ENCODE results near the gene STARD3.
"Not testable (repeated sequence)": the region's sequence is repeated elsewhere in the genome, so short reads cannot be mapped to it uniquely, and the experiment has no call there.

Gene STARD3

DNA sequence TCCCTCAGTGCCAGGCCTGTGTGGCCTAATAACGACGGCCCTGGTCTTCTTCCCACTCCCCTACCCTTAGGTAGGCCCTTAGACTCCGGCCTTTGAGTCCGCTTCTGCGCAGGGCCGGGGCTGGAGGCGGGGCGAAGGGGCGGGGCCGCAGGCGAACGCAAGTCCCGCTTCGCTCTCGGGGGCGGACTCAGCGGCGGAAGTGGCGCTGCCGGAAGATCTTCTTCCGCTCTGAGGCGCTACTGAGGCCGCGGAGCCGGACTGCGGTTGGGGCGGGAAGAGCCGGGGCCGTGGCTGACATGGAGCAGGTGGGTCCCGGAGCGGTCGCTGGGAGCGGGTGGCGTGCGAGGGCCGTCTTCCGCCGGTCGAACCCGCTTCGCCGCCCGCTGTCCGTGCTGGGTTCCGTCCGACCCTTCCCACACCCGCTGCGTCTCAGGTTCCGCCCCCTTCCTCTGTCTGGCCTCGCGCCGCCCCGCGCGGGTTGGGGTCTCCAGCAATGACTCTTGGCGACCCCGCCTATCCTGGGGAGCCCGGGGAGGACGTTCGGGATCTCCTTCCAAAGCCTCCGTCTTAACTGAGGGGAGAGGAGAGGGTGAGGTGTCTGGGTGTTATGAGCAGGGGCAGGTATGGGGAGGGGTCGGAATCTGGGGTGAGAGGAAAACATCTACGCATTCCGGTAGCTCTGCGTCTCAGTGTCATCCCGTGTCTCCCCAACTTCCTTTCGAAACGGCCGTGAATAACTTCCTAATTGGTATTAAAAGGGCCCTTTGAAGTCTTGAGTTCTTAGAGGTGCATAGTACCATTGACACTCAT, at the start of gene STARD3:
TSS of gene STARD3 (plus strand) at position 218 of the 810 bp plus-strand sequence. CDS start 16,388 bp downstream, outside the sequence.
- peak; percentile 79 for DNase-seq (ENCODE audit: low read depth in 2 of 2)

DNA sequence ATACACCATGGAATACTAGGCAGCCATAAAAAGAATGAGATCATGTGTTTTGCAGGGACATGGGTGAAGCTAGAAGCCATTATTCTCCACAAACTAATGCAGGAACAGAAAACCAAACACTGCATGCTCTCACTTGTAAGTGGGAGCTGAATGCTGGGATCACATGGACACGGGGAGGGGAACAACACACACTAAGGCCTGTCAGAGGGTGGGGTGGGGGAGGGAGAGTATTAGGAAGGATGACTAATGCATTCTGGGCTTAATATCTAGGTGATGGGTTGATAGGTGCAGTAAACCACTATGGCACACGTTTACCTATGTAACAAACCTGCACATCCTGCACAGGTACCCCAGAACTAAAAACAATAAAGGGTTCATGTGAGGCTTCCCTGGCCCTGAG, 46.8 kb upstream of the STARD3 start:
- DNase-seq (ENCODE audit: low read depth in 2 of 2) = not testable (repeated sequence)

DNA sequence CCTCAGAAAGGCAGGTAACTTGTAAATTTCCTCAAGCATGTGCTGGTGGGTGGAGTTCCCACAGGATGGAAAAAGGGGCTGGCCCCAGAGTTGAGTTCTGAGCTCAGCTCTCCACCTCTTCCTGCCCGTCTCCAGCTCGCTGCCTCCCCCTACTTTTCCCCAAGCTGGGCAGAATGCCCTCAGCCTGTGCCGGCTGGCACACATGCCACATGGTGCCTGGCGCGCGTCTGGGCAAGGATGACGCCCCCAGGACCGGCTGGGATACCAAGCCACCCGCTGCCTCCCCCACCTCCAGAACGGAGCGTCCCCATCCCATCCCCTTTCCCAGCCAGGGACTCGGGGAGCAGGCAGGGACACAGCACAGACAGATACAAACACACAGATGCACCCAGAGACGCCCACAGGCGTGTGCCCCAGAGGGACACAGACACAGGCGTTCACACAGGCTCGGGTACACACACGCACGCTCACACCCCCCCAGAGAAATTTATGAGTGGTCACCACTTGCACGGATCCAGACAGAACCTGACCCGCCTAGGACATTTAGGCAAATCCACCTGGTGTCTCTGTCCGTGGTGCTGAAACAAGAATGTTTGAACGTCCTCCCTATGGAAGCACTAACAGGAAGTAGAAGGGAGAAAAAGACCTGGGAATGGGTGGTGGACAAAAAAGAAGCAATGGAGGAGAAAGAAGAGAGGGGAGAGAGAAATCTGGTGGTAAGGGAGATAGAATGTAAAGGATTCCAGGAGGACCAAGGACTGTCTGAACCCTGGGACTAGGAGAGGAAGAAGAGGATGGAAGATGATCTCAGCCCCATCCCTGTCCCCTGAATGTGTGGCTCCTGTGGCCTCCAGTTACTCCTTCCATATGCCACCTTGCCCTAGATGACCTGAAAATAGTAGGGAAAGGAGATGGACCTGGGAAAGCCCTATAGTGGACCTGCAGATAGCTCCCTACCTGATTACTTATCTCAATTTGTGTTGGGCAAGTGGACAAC, 44.7 kb upstream of the STARD3 start:
- no peak for DNase-seq (ENCODE audit: low read depth in 2 of 2)

DNA sequence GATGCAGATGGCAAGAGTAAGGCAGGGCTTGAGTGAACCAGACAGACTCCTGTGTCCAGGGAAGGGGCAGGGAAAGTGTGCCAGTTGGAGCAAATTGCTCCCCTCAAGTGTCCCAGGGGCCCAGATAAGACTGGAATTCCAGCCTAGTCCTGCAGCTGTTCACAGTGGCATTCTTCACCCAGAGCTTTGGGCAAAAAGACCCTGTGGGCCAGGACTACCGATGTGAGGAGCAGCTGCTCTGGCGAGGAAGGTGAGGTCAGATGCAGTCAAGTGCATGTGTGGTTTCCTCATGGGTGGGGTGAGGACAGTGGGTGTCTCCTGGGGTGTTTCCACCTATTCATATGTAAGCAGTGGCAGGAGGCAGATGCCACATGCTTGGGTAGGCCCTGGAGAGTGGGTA, 43.6 kb upstream of the STARD3 start:
- no peak for DNase-seq (ENCODE audit: low read depth in 2 of 2)

DNA sequence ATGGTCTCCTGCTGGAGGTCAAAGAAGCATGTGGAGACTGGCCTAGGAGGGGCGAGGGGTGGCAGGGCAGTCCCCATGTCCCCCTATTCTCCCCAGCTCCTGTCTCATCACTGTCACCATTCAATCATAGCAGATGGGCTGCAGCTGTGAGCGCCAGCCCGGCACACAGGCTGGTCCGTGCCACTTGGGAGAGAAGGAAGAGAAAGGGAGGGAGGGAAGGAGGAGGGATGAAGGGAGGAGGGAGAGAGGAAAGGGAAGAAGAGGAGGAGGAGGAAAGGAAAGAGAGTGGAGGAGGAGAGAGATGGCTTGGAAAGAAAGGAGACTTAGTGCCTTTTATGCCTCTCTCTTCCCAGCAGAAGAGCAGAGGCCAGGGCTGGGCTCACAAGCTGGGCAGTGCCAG, 41.6 kb upstream of the STARD3 start:
- no peak for DNase-seq (ENCODE audit: low read depth in 2 of 2)

DNA sequence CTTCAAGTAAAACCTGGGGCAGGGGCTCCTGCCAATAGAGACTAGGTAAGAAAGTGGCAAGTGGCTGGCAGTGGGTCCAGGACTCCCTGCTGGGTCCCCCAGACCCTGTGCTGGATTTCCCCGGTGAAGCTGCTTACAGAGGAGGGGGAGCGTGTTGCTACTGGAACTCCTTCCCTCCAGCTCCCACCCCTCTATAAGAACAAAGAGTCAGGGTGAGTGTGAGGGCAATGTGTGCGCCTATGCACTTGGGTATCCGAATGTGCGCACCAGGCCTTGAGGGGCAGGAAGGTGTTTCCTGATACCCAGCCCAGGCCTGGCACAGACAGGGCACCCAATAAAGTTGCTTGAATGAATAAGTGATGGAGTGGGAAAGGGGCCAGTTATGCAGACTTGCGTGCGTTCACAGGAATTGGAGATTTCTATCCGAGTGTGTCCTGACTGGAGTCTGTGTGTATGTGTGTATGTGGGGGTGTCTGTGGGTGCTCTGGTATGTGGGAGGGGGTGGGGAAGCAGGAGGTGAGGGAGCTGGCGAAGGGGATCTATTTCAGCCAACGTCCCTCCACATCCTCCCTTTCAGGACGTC, 40.9 kb upstream of the STARD3 start:
- no peak for DNase-seq (ENCODE audit: low read depth in 2 of 2)

DNA sequence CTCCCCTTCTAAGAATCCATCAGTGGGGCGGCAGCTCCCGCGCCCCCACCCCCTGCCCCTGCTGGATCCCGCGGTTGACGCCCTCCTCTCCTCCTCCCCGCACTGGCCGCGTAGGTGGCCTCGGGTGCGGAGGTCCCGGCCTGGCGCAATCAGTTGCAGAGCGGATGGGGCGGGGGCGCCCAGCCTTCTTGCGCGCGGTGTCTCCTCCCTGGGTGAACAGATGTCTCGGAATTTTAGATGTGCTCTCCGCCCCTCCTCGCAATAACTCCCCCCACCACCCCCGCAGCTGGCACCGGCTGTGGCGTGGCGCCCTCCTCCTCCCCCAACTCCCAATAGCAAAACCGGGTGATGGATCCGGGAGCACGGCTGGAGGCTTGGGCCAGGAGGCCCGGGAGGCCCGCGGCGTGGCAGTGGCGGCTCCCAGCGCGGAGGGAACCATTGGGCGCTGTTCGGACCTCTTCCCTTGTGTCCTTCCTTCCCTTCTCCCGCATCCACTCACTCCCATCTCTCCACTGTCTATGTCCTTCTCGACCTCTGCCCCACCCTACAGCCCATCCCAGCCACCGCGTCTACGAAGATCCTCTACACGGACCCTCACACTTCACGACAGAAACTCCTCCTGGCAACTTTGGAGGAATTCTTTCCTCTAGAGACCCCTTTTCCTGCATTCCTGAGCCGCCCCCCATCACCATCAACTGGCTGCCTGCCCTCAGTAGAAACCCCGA, 40.2 kb upstream of the STARD3 start:
- no peak for DNase-seq (ENCODE audit: low read depth in 2 of 2)

DNA sequence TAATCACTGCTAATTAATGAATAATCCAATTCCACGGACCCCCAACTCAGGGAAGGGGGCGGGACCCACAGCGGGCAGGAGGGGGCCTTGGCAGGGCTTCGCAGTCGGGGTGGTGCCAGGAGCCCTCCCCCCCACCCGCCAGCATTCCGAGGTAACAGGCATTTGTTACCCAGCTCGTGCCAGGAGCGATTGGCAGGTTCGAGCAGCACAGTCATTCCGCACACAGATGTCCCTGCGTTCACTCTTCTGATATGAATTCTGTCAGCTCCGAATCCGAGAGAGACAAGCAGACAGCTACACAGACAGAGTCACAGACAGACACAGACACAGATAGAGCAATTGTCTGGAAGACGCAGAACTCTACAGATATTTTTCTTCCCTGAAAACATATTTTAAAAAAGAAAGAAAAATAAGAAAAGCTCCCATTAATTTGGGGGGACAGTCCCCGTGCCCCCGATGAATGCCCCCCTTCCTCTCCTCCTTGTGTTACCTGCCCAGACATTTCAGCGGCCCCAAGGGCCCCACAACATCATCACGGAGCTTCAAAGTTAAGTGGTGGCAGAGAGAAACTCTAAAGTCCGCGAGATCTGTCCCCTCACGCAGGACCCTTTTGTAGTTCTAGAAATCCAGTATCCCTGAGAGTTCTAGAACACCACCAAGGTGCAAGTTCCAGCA, 39.4 kb upstream of the STARD3 start:
- no peak for DNase-seq (ENCODE audit: low read depth in 2 of 2)

DNA sequence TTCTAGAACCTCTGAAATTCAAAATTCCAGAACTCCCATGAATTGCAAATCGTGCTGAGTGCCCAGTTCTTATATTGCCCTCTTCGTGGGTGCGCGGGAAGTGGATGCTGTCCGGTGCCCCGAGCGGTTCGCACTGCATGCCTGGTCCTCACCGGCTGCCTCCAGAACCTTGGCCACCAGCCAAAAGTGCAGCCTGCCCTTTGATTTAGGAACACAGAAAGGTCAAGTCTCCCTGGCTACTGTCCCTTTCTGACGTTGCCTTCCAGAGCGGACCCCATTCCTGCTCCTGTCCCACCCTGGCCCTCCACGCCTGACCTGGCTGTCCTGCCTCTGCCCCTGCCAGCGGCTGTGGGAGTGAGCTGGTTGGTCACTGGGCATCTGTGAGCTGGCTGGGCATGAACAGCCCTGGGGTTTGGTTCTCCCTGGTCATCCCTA, 38.9 kb upstream of the STARD3 start:
- no peak for DNase-seq (ENCODE audit: low read depth in 2 of 2)

DNA sequence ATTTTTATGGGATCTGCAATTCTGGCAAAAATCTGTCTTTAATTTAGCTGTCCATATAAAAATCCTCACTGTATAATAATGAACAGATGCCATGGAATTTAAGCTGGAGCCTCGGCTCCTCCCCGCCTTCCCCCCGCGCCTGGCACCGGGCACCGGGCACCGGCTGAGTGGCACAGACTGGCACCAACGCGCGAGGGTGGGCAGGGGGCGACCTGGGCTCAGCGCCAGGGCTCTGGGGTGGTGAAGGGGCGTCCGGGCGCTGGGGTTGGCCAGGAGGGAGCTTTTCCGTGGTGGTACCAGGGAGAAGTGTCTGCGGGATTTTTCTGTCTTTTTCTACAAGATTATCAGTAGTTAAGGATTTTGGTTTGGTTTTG, 38.3 kb upstream of the STARD3 start:
- DNase-seq (ENCODE audit: low read depth in 2 of 2) = no peak

DNA sequence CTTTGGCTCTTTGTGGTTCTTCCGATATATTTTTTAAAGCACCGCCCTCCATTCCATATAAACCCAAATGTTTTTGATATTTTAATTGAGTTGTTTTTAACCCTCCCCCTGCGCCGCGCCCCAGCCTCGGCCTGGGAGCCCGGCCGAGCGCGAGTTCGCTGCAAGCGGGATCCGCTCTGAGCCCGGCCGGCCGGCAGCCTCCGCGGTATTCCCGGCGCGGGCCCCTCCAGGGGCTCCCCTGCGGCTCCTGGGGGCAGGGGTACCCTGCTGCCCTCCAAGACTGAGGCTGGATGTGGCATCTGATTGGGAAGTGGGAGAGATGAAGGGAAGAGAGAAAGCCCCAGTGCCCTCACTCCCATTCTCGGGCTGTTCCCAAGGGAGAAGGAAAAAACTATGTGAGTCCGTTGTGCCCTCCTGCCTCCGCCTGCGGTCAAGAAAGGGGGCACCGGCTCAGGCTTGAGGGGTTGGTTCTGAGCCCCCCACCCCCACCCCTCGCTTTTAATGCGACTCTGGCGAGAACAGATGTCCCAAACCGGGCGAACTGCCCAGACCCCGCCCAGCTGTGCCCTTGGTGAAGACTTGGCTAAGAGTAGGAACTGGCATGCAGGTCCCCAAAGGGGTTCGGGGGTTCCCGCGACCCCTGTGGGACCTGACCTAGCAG, 37.8 kb upstream of the STARD3 start:
- no peak for DNase-seq (ENCODE audit: low read depth in 2 of 2)

DNA sequence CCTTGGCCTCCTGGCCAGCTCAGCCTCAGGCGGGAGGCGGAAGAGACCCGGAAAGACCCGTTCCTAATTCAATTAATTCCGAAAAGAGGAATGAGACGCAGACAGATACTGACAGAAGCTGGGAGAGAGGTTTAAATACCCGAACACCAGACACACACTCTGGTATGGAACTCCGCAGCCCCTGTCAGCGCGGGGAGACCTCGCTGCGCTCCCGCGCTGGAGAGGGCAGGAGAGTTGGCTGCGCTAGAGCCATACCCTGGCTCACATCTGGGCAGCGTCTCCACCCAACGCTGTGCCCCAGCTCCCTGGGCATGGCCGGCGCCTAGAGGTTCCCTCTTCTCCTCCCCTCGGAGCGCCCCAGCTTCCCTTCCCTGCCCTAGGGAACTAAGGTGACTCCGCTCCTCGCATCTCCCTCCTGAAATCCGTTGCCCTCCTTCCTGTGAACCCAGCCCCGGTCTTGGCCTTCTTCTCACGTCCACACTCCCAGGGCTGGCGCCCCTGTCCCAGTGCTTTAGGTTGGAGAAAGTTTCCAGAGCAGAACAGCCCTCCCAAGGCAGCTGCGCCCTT, 37.2 kb upstream of the STARD3 start:
- no peak for DNase-seq (ENCODE audit: low read depth in 2 of 2)

DNA sequence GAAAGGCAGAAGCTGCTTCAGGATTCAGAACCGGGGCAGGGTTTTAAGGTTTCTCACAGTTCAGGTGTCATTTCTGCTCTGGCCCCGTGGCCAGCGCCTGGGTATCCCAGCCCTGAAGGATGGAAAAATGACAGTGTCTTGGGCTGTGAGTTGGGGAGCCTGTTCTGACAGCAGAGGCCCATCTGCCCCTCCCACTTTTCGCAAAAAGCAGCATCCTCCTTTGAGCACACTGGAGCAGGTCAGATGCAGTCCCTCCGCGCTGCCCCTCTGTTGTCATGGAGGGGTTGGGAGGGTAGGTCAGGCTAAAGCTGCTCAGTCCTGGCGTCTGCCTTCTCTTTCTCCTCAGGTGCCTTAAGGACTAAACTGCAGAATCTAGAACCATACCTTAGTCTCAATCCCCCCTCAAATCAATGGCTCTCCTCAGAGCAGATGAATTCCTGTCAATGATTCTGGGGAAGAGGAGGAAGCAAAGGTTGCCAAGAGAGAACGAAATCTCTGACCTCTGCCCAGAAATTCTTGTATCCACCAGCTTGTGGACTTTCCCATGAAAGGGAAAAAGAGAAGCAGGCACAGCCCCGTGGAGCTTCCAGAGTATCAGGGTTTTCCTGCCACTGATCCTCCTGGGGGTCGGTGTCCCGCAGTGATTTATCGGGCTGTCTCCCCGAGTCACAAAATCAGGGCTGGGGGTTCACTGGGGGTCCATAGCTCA, 36.5 kb upstream of the STARD3 start:
- DNase-seq (ENCODE audit: low read depth in 2 of 2) = no peak

DNA sequence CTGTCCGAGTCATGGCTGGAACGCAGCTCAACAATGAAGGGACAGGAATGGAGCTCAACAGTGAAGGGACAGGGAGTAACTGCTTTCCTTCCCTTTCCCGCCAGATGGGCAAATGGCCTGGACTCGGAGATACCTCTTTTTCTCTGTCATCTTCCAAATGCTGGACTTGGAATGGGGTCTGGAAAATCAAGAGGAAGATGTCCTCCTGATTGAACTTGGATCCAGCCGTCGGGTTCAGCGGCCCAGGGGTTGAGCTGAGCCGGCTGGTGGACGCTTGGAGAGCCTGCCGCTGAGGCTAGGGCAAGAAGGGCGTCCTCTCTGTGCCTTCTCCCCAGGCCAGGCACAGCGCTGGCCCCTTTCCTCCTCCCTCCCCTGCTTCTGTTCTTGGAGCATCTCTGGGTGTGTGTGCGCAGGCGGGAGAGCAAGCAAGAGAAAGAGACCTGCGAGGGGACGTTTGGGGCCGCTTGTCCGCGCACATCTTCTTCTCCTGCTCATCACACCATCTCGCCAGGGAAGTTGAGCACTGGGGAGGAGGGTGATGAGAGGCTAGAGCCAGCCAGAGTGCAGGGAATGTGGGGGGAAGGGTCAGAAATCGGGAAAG, 35.8 kb upstream of the STARD3 start:
- no peak for DNase-seq (ENCODE audit: low read depth in 2 of 2)

DNA sequence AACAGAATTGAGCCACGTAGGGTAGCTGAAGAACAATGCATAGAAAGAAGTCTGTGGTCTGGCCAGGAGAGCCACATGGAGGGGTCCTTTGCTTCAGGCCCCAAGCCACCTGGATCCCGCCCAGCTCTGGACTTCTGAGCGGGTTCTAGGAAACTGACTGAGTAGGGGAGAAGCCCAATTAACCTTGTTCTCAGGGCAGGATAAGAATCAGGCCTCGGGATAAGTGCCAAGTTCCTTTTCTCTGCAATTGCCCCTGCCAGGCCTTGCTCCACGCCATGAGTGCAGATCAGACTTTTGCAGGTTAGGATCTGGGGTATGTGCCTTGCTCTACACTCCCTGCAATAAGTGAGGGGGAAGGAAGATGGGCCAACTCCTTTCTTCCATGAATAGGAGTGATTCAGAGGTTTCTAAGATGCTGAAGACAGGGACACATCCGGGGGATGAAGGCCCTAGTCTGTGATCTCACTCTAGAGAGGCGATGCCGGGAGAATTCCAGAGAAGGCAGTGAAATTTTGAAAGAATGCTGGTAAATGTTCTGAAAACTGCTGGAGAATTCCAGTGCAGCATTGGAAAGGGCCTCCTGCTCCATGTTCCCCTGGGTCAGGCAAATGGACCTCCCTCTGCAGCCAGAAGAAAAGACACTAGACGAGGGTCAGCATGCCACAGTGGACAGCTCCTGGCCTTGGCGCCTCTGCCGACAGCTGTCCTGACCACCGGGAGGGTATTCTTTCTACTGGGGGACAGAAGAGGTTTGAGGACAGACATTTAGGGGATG, 35.0 kb upstream of the STARD3 start:
- DNase-seq (ENCODE audit: low read depth in 2 of 2) = no peak

DNA sequence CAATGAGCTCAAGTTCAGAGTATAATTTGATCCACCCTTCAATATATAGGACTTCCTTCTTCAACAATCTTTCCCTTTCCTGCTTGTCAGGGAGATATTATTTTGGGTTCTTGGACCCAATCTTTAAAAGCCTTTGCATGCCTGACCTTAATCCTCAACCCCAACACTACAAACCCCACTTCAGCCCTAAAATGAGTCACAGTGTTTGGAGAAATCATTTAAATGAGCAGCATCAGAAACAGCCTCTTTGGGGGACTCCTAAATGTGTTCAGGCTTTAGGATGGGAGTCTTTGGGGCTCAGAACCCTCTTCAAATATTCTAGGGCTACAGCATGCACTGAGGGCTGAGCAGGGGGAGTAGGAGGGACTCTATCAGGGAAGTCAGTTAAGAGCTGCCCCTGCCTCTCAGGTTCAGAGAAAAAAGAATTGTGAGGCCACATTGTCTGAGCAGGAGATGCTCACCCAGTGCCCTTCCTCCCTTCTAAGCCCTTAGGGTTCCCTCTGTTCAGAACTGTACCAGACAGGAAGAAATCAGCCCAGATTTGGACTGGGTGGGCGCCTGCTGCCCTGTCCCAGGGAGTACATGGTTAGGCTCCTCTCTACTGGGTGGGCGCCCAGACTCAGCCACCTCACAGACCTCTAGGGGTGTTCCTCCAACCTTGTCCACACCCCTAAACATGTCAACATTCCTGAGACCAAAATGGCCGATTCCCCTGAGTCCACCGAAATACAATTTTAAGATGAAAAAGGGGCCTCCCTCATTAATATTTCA, 34.2 kb upstream of the STARD3 start:
- DNase-seq (ENCODE audit: low read depth in 2 of 2) = no peak

DNA sequence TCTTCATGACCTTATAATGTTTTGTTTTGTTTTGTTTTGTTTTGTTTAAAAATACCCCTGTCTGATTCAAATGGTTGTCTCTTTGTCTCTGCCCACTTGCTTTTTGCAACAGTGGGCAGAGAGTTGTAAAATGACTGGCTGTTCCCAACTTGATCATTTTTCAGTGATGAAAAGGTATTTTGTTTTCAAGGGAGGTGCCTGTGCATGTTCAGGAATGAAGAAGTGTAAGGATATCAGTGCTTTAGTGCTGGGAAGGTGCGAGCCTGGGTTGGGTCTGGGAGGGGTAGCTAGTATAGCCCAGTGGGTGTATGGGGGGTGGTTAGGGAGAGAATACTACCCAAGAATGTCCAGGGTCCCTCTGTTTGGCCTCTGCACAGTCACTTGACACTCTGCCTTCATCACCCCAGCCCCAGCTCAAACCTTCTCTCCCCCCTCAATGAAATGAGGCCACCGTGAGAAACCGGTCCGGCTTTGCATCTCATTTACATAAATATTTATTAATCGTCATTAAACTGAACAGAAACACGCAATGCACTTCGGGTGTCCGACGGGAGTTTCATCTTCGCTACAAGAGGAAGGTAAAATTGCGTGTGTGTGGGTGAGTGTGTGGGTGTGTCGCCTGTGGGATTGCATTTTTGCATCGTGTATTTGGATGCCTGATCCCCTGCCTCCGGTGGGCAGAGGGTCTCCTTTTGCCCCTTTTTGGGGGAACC, 33.5 kb upstream of the STARD3 start:
- DNase-seq (ENCODE audit: low read depth in 2 of 2) = no peak
